OCI-LY7 (cell line): Measurements from ENCODE around the gene RPS3. TPM values are rescaled to one million over a fixed set of nuclear protein-coding genes. Genes with fewer than 3 reads are reported as not detected.
"Not testable (repeated sequence)": the region's sequence is repeated elsewhere in the genome, so short reads cannot be mapped to it uniquely, and the experiment has no call there.

Experiments
- BruUV-seq: library from RNA; stranded (reverse); fragments of 400-500 nt; replicated peaks from 2 replicates; lab custom pipeline; 2021; lab: Mats Ljungman, UMichigan
- CTCF ChIA-PET: fragments of 300-600 bp; sonication (Branson Sonifier 250); formaldehyde crosslinking; loops from one replicate; lab custom pipeline; 2022; ENCODE audit warnings: antibody characterized with exemption; ENCODE audit not compliant: unreplicated experiment; lab: Charles Lee
- POLR2A ChIA-PET: fragments of 300-600 bp; sonication (Branson Sonifier 250); formaldehyde crosslinking; loops from one replicate; lab custom pipeline; 2022; ENCODE audit warnings: antibody characterized with exemption; lab: Charles Lee
- DNase-seq: peaks from one replicate; pipeline ENCODE4 v3.0.0-alpha.2; 2015; ENCODE audit warnings: low spot score
- H2AFZ ChIP-seq: fragments of 200-600 bp; sonication (generic), shearing (Covaris generic); 2 replicates; pipeline ENCODE4 v1.6.1; 2014; ENCODE audit warnings: mild to moderate bottlenecking, antibody characterized with exemption, low read length, moderate library complexity
- H3K27ac ChIP-seq: fragments of 200-600 bp; sonication (generic); 2 replicates; pipeline ENCODE4 v1.5.1; 2014; ENCODE audit warnings: mixed run types, low read depth, mild to moderate bottlenecking, moderate library complexity, low read length, inconsistent platforms; ENCODE audit not compliant: poor library complexity, severe bottlenecking
- H3K36me3 ChIP-seq: fragments of 200-600 bp; sonication (generic); 2 replicates; pipeline ENCODE4 v1.6.1; 2014; ENCODE audit warnings: mild to moderate bottlenecking, antibody characterized with exemption, low read length, moderate library complexity, mixed read lengths; ENCODE audit not compliant: insufficient read depth
- H3K4me1 ChIP-seq: fragments of 200-600 bp; sonication (generic); 2 replicates; pipeline ENCODE4 v1.5.1; 2014; ENCODE audit warnings: mild to moderate bottlenecking, low read length; ENCODE audit not compliant: insufficient read depth, poor library complexity, severe bottlenecking
- H3K4me2 ChIP-seq: fragments of 200-600 bp; sonication (generic); 2 replicates; pipeline ENCODE4 v1.6.1; 2014; ENCODE audit warnings: mild to moderate bottlenecking, low read length
- H3K4me3 ChIP-seq: fragments of 200-600 bp; sonication (generic); 2 replicates; pipeline ENCODE4 v1.5.1; 2014; ENCODE audit warnings: mild to moderate bottlenecking, low read depth, low read length; ENCODE audit not compliant: poor library complexity, severe bottlenecking
- H3K79me2 ChIP-seq: fragments of 200-600 bp; sonication (generic); 2 replicates; pipeline ENCODE4 v1.6.1; 2016; ENCODE audit warnings: low read depth, mild to moderate bottlenecking, low read length, moderate library complexity, mixed read lengths; ENCODE audit not compliant: insufficient read depth
- H3K9me2 ChIP-seq: fragments of 200-600 bp; sonication (generic); 2 replicates; pipeline ENCODE4 v1.6.1; 2016; ENCODE audit warnings: mild to moderate bottlenecking, low read length, mixed read lengths; ENCODE audit not compliant: insufficient read depth
- H3K9me3 ChIP-seq: fragments of 200-600 bp; sonication (generic); 2 replicates; pipeline ENCODE4 v1.6.1; 2014; ENCODE audit warnings: mild to moderate bottlenecking, mixed run types, low read length, mixed read lengths
- H4K20me1 ChIP-seq: fragments of 200-600 bp; sonication (generic); 2 replicates; pipeline ENCODE4 v1.6.1; 2014; ENCODE audit warnings: mild to moderate bottlenecking, antibody characterized with exemption, low read length, moderate library complexity, mixed read lengths; ENCODE audit not compliant: insufficient read depth
- CTCF ChIP-seq: fragments of 200-600 bp; sonication (generic); conservative IDR thresholded peaks from 2 replicates; pipeline ENCODE4 v1.5.1; 2014; ENCODE audit warnings: mild to moderate bottlenecking, antibody characterized with exemption, low read length, moderate library complexity, mixed read lengths
- EZH2phosphoT487 ChIP-seq: fragments of 200-600 bp; sonication (generic); IDR thresholded peaks from 2 replicates; pipeline ENCODE4 v1.6.1; 2018; ENCODE audit warnings: low read depth, borderline replicate concordance, mild to moderate bottlenecking, mixed run types, antibody characterized with exemption, low read length, moderate library complexity, mixed read lengths
- intact Hi-C: fragments of 100-400 bp; cut with micrococcal nuclease; formaldehyde crosslinking; loops from one replicate; pipeline ENCODE4 v1.10.0; 2022; ENCODE audit not compliant: unreplicated experiment
- total RNA-seq, 2 experiments: library from RNA; depleted of rRNA in 1 of 2; stranded (reverse); fragments of >200 nt in 1 of 2; shearing (Covaris generic) in 1 of 2; gene quantifications; 2 replicates each; pipeline ENCODE4 v1.2.3, GENCODE V29; 2014 to 2022

RPS3 gene
- total RNA-seq, 2 experiments from 2014 or later, result 3,268 to 4,392 TPM

- H3K4me3 ChIP-seq, result no peak overlapping the region
- intact Hi-C loops, result no loop called here
- no TSS peak for BruUV-seq
- TF ChIP-seq CTCF (no peak), EZH2phosphoT487 (no peak)
- H3K27ac ChIP-seq, result no peak overlapping the region
- no peak overlapping the region for H3K4me2 ChIP-seq
- H3K9me2 ChIP-seq, result no peaks in the 10 kb centered on the region
- ChIA-PET CTCF (no interaction called here), POLR2A (no interaction called here)
- no peaks in the 10 kb centered on the region for H3K9me3 ChIP-seq
- no peaks in the 10 kb centered on the region for H4K20me1 ChIP-seq
- no peak overlapping the region for H2AFZ ChIP-seq
- no peak for DNase-seq
- no peaks in the 10 kb centered on the region for H3K79me2 ChIP-seq
- no peaks in the 10 kb centered on the region for H3K36me3 ChIP-seq
- no peaks in the 10 kb centered on the region for H3K4me1 ChIP-seq
Measured at GRCh38 chr11:75374646-75375045, 24.7 kb upstream of the RPS3 start.

GRCh38 chr11:75375626-75376025 is 23.7 kb upstream of the RPS3 start:
- no peaks in the 10 kb centered on the region for H3K36me3 ChIP-seq
- no peak overlapping the region for H3K4me3 ChIP-seq
- intact Hi-C loops, result no loop called here
- no peak overlapping the region for H3K4me2 ChIP-seq
- H4K20me1 ChIP-seq, result no peaks in the 10 kb centered on the region
- H3K9me2 ChIP-seq, result no peaks in the 10 kb centered on the region
- ChIA-PET POLR2A (no interaction called here), CTCF (no interaction called here)
- H3K79me2 ChIP-seq, result no peaks in the 10 kb centered on the region
- no peak overlapping the region for H3K27ac ChIP-seq
- no TSS peak for BruUV-seq
- H3K9me3 ChIP-seq, result no peaks in the 10 kb centered on the region
- no peak overlapping the region for H2AFZ ChIP-seq
- no peak for DNase-seq
- H3K4me1 ChIP-seq, result no peaks in the 10 kb centered on the region
- TF ChIP-seq EZH2phosphoT487 (no peak), CTCF (no peak)

- H2AFZ ChIP-seq, result no peak overlapping the region
- CTCF ChIA-PET, result no interaction called here
- DNase-seq, result no peak
- H3K9me3 ChIP-seq, result no peaks in the 10 kb centered on the region
- no peaks in the 10 kb centered on the region for H3K36me3 ChIP-seq
- intact Hi-C loops, result no loop called here
- H3K27ac ChIP-seq, result no peak overlapping the region
- H3K4me3 ChIP-seq, result no peak overlapping the region
- H3K9me2 ChIP-seq, result no peaks in the 10 kb centered on the region
- H3K4me2 ChIP-seq, result no peak overlapping the region
- no peaks in the 10 kb centered on the region for H3K4me1 ChIP-seq
- no peaks in the 10 kb centered on the region for H4K20me1 ChIP-seq
- TF ChIP-seq EZH2phosphoT487 (no peak), CTCF (no peak)
- no peaks in the 10 kb centered on the region for H3K79me2 ChIP-seq
- POLR2A ChIA-PET, result no interaction called here
- BruUV-seq, result no TSS peak
Measured at GRCh38 chr11:75376175-75376574, 23.1 kb upstream of the RPS3 start.

GRCh38 chr11:75378776-75379175 is 20.5 kb upstream of the RPS3 start:
- H3K36me3 ChIP-seq, BruUV-seq, DNase-seq, H3K9me3 ChIP-seq, H3K4me1 ChIP-seq, CTCF ChIA-PET, H4K20me1 ChIP-seq, intact Hi-C loops, H3K4me2 ChIP-seq, H3K79me2 ChIP-seq, H2AFZ ChIP-seq, H3K4me3 ChIP-seq, H3K27ac ChIP-seq, H3K9me2 ChIP-seq: not testable (repeated sequence)
- POLR2A ChIA-PET, result interaction anchor here (0.5 to 0.7 kb wide), 2 partner anchors 52 to 121 kb away, joined by 3 read pairs; no protein-coding TSS in a partner anchor
